Neural cell (in vitro differentiated cells): ENCODE measurements around the gene CUX1.

Source experiments
- EP300 ChIP-seq: fragments of 450-650 bp; conservative IDR thresholded peaks from 2 replicates; pipeline ENCODE4 v1.6.1; 2014; ENCODE audit warnings: antibody characterized with exemption, mild to moderate bottlenecking, moderate library complexity; ENCODE audit not compliant: poor library complexity, severe bottlenecking
- EZH2 ChIP-seq: fragments of 200-600, 300-800 bp; shearing (Covaris generic), sonication (generic); IDR thresholded peaks from 2 replicates; pipeline ENCODE4 v1.6.1; 2014; ENCODE audit warnings: antibody characterized with exemption, low read length, borderline replicate concordance, mild to moderate bottlenecking; ENCODE audit not compliant: insufficient read depth, poor library complexity, severe bottlenecking
- MXI1 ChIP-seq: fragments of 450-650 bp; conservative IDR thresholded peaks from 2 replicates; pipeline ENCODE4 v1.6.1; 2014; ENCODE audit warnings: antibody characterized with exemption, mild to moderate bottlenecking; ENCODE audit not compliant: poor library complexity, severe bottlenecking
- POLR2AphosphoS5 ChIP-seq: IDR thresholded peaks from 2 replicates; pipeline ENCODE4 v1.6.1; 2012
- RAD21 ChIP-seq: fragments of 450-650 bp; conservative IDR thresholded peaks from 2 replicates; pipeline ENCODE4 v1.6.1; 2014; ENCODE audit warnings: antibody characterized with exemption, mild to moderate bottlenecking, moderate library complexity
- SMC3 ChIP-seq: fragments of 450-650 bp; conservative IDR thresholded peaks from 2 replicates; pipeline ENCODE4 v1.6.1; 2014; ENCODE audit warnings: antibody characterized with exemption, mild to moderate bottlenecking, moderate library complexity; ENCODE audit not compliant: poor library complexity
- TF ChIP-seq, protein P1 (sequence below): fragments of 450-650 bp; IDR thresholded peaks from 2 replicates; pipeline ENCODE4 v1.5.1; 2014; ENCODE audit warnings: antibody characterized with exemption, mild to moderate bottlenecking, moderate library complexity; ENCODE audit not compliant: poor library complexity, severe bottlenecking
- TF ChIP-seq, protein P2 (sequence below): IDR thresholded peaks from 2 replicates; pipeline ENCODE4 v1.6.1; 2012; ENCODE audit warnings: borderline replicate concordance

DNA sequence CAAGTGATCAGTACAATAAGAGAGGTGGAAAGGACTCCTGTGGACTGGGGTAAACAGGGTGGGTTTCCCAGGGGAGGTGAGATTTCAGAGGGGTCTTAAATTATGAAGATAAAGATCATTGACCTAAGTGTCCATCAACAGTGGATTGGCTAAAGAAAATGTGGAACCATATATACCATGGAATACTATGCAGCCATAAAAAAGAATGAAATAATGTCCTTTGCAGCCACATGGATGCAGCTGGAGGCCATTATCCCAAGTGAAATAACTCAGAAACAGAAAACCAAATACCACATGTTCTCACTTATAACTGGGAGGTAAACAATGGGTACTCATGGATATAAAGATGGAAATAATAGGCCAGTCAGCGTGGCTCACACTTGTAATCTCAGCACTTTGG is 28.9 kb upstream of the CUX1 start:
- TF ChIP-seq, protein P1, sequence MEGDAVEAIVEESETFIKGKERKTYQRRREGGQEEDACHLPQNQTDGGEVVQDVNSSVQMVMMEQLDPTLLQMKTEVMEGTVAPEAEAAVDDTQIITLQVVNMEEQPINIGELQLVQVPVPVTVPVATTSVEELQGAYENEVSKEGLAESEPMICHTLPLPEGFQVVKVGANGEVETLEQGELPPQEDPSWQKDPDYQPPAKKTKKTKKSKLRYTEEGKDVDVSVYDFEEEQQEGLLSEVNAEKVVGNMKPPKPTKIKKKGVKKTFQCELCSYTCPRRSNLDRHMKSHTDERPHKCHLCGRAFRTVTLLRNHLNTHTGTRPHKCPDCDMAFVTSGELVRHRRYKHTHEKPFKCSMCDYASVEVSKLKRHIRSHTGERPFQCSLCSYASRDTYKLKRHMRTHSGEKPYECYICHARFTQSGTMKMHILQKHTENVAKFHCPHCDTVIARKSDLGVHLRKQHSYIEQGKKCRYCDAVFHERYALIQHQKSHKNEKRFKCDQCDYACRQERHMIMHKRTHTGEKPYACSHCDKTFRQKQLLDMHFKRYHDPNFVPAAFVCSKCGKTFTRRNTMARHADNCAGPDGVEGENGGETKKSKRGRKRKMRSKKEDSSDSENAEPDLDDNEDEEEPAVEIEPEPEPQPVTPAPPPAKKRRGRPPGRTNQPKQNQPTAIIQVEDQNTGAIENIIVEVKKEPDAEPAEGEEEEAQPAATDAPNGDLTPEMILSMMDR = no peak
- TF ChIP-seq EZH2 = no peak
- no peak for TF ChIP-seq EP300
- no peak for TF ChIP-seq RAD21
- TF ChIP-seq MXI1 = no peak
- TF ChIP-seq, protein P2, sequence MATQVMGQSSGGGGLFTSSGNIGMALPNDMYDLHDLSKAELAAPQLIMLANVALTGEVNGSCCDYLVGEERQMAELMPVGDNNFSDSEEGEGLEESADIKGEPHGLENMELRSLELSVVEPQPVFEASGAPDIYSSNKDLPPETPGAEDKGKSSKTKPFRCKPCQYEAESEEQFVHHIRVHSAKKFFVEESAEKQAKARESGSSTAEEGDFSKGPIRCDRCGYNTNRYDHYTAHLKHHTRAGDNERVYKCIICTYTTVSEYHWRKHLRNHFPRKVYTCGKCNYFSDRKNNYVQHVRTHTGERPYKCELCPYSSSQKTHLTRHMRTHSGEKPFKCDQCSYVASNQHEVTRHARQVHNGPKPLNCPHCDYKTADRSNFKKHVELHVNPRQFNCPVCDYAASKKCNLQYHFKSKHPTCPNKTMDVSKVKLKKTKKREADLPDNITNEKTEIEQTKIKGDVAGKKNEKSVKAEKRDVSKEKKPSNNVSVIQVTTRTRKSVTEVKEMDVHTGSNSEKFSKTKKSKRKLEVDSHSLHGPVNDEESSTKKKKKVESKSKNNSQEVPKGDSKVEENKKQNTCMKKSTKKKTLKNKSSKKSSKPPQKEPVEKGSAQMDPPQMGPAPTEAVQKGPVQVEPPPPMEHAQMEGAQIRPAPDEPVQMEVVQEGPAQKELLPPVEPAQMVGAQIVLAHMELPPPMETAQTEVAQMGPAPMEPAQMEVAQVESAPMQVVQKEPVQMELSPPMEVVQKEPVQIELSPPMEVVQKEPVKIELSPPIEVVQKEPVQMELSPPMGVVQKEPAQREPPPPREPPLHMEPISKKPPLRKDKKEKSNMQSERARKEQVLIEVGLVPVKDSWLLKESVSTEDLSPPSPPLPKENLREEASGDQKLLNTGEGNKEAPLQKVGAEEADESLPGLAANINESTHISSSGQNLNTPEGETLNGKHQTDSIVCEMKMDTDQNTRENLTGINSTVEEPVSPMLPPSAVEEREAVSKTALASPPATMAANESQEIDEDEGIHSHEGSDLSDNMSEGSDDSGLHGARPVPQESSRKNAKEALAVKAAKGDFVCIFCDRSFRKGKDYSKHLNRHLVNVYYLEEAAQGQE = no peak
- TF ChIP-seq SMC3 = no peak
- TF ChIP-seq POLR2AphosphoS5 = no peak
